ENCODE measurements around the gene TMPRSS7.

DNA sequence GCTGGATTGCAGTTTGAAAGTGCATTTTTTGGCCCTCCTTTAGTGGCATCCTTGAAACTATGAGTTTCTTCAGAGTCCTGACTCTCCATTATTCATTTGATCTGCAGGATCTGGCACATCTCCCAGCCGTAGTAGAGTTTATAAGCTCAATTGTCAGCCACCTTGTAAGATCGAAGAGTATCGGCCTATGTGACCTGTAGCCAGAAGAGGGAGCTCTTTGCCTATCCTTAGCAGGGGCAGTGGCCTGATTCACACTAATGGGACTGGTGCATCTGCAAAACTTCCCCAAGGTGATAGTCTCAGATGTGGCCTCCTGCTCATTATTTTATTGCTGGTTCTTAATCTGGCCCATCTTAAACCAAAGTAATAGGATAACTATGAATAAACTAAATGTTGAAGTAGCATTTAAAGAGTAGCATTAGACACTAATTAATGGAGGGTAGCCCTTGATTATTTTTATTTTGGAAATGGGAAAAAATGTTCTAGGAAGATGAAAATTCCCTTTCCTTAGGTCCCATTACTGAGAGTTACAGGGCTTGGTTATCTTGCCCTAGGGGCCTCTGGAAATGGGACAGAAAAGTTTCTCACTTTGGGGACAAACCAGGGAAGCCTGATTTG lies 77.4 kb downstream of the TMPRSS7 start:
- TF ChIP-seq POLR2AphosphoS5 (IDR thresholded peaks at IDR 0.05; ENCODE audit: borderline replicate concordance, low read depth, low read length) (no peak), EZH2 (IDR thresholded peaks at IDR 0.05) (no peak), FOXP2 (optimal IDR thresholded peaks at IDR 0.05; ENCODE audit: control extremely low read depth, extremely low read length, insufficient read depth) (no peak)
